ENCODE measurements around the gene DIAPH2.

- TF ChIP-seq MAZ (IDR thresholded peaks at IDR 0.05; ENCODE audit: borderline replicate concordance, low read depth, low read length) (no peak), MAZ (CRISPR knock-in tag; IDR thresholded peaks at IDR 0.05; ENCODE audit: low read depth) (no peak), PHF8 (CRISPR knock-in tag; IDR thresholded peaks at IDR 0.05) (no peak), PRDM10 (CRISPR knock-in tag; IDR thresholded peaks at IDR 0.05; ENCODE audit: low read depth) (no peak), EP300 (IDR thresholded peaks at IDR 0.05; ENCODE audit: low read depth in 2 of 2, low read length in 2 of 2) (no peak), EP300 (CRISPR knock-in tag; IDR thresholded peaks at IDR 0.05; ENCODE audit: borderline replicate concordance) (no peak), ELF4 (CRISPR knock-in tag; IDR thresholded peaks at IDR 0.05; ENCODE audit: borderline replicate concordance) (no peak), ZNF468 (CRISPR knock-in tag; IDR thresholded peaks at IDR 0.05) (no peak), MAX (IDR thresholded peaks at IDR 0.05) (no peak), CTCF (CRISPR knock-in tag; IDR thresholded peaks at IDR 0.05) (no peak)
Observed at GRCh38 chrX:96705905-96706304, 21.3 kb downstream of the DIAPH2 start.

Data from HepG2 (cell line).